ENCODE results near the gene GLG1.
"Not testable (repeated sequence)": the region's sequence is repeated elsewhere in the genome, so short reads cannot be mapped to it uniquely, and the experiment has no call there.

The GLG1 gene

GRCh38 chr16:74606521-74607309 is at the start of gene GLG1:
Gene GLG1 (minus strand): TSS chr16:74607114. CDS start chr16:74607094, 20 bp downstream.
- peak; percentile 88 for DNase-seq

DNA sequence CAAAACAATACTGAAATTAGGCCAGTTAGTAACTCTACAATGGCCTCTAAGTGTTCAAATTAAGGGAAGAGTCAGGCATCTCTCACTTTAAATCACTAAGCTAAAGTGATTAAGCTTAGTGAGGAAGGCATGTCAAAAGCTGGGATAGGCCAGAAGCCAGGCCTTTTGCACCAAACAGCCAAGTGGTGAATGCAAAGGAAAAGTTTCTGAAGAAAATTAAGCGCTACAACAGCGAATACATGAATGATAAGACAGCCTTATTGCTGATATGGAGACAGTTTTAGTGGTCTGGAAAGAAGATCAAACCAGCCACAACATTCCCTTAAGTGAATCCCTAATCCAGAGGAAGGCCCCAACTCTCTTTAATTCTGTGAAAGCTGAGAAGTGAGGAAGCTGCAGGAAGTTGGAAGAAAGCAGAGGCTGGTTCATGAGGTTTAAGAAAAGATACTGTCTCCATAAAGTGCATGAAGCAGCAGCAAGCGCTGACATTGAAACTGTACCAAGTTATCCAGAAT is 47.7 kb upstream of the GLG1 start:
- DNase-seq: no peak

- not testable (repeated sequence) for DNase-seq
Observed at GRCh38 chr16:74652883-74653282, 46.0 kb upstream of the GLG1 start.

DNA sequence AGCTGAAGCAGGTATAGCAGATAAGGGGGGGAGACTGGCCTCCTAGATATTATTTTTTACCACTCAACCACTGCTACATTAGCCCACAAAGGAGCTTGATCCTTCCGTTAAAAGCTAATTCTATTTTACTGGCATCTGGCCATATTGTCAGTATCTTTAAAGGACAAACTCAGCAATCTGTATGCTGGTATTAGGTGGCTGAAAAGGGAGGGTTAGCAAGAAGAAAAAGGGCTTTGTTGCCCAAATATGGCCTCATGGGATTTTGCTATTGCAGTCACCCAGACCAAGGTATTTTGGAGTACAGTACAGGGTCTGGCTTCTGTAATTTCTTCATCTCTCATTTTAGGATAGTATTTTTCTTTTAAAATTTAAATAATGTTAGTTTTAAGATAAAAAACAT is 45.3 kb upstream of the GLG1 start:
- DNase-seq: no peak

GRCh38 chr16:74651841-74652240 is 44.9 kb upstream of the GLG1 start:
- DNase-seq: no peak

GRCh38 chr16:74650966-74651567 is 44.2 kb upstream of the GLG1 start:
- no peak for DNase-seq

GRCh38 chr16:74649839-74650504 is 43.1 kb upstream of the GLG1 start:
- no peak for DNase-seq

GRCh38 chr16:74641969-74642368 is 35.1 kb upstream of the GLG1 start:
- no peak for DNase-seq

DNA sequence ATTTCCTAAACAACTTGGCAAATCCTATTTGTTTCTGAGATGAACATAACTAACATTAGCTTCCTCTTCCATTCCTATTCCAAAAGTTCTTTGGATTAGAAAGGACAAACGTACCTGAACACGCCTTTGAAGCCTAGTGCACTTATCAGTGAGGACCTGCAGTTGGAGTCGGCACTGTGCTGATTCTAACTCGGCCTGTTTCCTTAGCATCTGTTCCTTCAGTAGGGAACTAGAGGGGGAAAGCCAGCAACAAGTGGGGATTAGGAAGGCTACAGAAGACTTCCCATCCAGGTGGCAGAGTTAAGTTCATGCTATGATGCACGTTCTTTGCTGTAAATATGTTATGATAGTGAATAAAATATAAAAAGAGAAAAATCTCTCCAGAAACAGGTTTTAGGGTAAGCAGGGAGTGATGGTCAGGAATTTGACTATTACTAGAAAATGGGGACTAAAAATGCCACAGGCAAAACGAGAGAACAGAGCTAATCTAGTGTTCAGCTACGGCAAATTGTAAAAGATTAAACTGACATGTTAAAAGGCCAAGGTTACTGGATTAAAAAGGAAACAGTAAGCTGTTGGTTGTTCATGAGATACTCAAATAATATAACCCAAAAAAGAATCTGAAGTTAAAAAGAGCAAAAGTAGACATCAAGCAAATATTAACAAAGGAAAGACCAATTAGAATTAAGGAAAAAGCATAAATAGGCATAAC is 31.0 kb upstream of the GLG1 start:
- DNase-seq: no peak

DNA sequence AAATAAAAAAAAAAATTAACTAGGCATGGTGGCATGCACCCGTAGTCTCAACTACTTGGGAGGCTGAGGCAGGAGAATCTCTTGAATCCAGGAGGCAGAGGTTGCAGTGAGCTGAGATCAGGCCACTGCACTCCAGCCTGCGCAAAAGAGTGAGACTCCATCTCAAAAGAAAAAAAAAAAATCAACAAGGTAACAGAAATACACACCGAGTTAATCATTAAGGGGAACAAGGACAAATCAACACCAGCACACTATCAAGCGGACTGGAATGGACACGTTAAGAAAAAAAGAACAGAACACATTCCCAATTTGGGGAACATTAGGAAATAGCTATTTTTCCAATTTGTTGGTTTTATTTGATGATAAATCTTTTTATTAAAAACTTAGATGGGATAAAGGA is 28.4 kb upstream of the GLG1 start:
- no peak for DNase-seq

DNA sequence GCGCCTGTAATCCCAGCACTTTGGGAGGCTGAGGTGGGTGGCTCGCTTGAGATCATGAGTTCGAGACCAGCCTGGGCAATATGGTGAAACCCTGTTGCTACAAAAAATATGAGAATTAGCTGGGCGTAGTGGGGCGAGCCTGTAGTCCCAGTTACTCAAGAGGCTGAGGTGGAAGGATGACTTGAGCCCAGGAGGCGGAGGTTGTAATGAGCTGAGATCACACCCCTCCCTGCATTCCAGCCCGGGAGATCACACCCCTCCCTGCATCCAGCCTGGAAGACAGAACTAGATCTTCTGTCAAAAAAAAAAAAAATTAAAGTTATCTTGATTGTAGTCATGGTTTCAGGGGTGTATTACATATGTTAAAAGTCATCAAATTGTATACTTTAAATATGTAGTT is 26.8 kb upstream of the GLG1 start:
- no peak for DNase-seq

DNA sequence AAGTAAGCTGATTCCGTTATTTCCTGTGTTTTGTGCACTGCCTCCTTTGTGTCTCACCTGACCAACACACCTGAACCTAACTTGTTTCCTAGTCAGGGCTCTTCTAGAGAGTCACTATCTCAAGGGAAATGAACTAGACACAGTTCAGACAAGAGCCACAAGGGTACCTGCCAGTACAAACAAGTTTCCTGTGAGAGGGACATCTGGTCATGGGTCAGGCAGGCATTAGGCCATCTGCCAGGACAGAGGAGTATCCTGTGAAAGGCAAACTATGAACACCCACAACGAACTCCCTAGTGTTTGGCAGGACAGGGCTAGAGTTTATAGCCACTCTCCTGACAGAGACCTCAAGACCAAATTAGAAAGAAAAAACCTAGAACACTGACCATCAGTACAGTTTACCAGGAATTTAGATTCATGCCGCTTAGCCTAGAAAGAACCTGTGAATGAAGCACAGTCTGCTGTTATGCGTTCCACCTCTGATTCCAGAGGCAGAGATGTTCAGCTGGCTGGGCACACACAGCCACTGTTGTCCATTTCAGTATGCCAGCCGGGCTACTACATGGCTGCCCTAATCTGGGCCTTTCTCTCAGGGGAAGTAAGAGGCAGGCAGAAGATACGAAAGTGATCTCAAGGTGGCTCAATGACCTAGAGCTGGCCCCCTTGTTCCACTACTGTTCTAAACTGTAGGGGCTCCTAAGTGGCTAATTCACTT is 20.7 kb upstream of the GLG1 start:
- DNase-seq: no peak

DNA sequence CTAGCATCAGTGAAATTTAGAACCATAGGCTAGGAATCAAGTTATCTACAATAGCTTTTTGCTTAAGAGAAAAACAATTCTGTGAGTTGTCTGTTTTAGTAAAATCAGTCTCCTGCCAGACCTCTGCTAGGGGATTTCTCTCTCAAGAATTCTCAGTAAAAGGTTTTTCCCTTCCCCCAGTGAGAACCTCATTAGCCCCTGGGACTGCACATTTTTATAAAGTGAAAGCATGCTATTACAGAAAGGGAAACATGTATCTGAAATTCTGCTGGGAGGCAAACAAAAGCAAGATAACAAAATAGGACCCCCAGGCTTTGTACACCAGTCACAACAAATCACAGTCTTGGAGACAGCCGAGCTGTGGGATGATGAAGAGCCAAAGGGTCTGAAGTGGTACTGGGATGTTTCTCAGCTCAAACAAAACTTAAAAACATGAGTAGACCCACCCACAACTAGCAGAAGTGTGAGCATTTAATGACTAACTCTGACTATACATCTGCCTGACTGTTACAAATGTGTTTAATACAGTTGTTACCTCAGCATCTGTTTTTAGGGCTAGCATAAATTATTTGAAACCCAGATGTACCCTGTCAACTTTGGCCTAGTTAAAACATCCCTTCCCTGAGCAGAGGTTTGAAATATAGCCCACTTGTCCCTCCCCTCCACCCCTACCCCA is 20.0 kb upstream of the GLG1 start:
- DNase-seq: no peak

GRCh38 chr16:74625500-74626350 is 18.8 kb upstream of the GLG1 start:
- DNase-seq: no peak

- DNase-seq: no peak
Observed at GRCh38 chr16:74623839-74624235, 16.9 kb upstream of the GLG1 start.

DNA sequence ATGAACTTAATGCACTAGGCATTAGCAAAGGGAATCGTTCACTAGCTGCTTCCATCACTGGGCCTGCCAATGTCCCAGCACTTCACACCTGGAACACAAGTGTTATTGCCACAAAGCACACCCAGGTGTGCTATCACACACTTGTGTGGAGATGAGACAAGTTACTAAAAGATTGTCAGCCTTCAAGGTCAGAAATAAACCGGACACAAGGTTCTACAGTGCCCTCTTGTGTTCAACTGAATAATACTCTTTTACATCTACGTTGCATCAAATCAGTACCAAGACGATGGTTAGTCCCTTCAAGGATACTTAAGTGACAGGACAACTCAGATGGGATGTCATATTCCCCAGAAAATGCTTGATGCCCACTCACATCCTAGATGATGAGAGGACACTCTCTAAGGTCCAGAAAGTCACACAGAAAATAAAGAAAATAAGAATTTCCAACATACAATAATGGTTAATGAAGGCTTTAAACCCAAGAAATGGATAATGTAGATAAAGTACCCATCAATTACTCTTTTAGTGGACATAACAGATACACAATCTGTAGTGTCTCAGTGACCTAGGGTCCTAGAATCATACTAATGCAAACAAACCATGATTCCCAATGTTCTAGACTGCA is 16.4 kb upstream of the GLG1 start:
- DNase-seq: no peak

- no peak for DNase-seq
Observed at GRCh38 chr16:74622005-74622404, 15.1 kb upstream of the GLG1 start.

- DNase-seq: no peak
Observed at GRCh38 chr16:74617206-74617788, 10.4 kb upstream of the GLG1 start.

DNA sequence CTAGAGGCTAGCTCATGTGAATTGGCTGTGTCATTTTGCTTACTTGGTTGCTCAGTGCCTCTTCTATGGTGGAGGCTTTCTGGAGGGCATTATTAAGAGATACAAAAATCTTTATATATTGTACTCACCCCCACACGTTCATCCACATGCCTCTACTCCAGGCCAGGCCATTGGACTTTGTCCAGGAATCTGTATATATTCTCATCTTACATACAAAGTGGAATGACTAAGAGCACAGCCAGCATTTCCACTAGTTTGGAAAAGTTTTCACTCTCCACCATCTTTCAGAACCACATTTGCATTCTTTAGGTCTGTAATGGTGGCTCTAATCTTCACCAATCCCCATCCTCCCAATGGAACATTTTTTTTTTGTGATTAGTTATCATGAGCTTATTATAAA is 4.8 kb upstream of the GLG1 start:
- no peak for DNase-seq

DNA sequence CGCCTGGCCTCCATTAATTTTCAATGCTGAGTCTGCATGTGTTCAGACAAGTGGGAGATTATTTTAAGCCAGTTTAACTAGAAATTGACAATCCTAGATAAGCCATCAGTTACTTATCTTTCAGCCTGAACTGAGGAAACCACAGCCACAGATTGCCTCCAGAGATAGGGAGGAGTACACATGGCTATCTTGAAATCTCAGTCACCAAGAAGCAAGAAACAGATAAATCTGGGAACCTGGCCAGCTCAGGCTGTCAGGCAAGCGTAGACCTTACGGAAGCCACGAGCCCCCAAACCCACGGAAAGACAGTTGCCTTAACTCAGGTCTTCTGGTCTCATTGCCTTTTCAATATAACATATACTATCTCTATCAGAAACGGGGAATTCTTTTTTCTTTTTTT is 2.0 kb upstream of the GLG1 start:
- DNase-seq: peak; percentile 55
